Measurements from ENCODE around the gene SNRNP48.

SNRNP48 gene

GRCh38 chr6:7647504-7647903, 57.5 kb downstream of the SNRNP48 start:
- DNase-seq: no peak

- no peak for DNase-seq
These were observed 59.2 kb downstream of the SNRNP48 start for GRCh38 chr6:7649037-7649810.

GRCh38 chr6:7650878-7651277, 60.9 kb downstream of the SNRNP48 start:
- no peak for DNase-seq

- DNase-seq: no peak
These were observed 63.0 kb downstream of the SNRNP48 start for GRCh38 chr6:7652957-7653356.

GRCh38 chr6:7656355-7656754, 66.4 kb downstream of the SNRNP48 start:
- no peak for DNase-seq

- DNase-seq: no peak
These were observed 68.5 kb downstream of the SNRNP48 start for GRCh38 chr6:7658543-7658942.

- DNase-seq: no peak
These were observed 71.4 kb downstream of the SNRNP48 start for GRCh38 chr6:7661364-7661763.
